Stimulated activated CD8-positive, alpha-beta memory T cell treated with anti-CD3 and anti-CD28 coated beads, Interleukin-4, amount 100 ng/mL, for 4 hours (primary cell): ENCODE measurements around the gene PDE6A.
"Not testable (repeated sequence)": the region's sequence is repeated elsewhere in the genome, so short reads cannot be mapped to it uniquely, and the experiment has no call there.

Source experiments
- DNase-seq, 2 donors: peaks; one replicate each; pipeline ENCODE4 v3.0.0-alpha.2; 2020; ENCODE audit warnings: low read depth in 2 of 2, low spot score in 1 of 2

The PDE6A gene

DNA sequence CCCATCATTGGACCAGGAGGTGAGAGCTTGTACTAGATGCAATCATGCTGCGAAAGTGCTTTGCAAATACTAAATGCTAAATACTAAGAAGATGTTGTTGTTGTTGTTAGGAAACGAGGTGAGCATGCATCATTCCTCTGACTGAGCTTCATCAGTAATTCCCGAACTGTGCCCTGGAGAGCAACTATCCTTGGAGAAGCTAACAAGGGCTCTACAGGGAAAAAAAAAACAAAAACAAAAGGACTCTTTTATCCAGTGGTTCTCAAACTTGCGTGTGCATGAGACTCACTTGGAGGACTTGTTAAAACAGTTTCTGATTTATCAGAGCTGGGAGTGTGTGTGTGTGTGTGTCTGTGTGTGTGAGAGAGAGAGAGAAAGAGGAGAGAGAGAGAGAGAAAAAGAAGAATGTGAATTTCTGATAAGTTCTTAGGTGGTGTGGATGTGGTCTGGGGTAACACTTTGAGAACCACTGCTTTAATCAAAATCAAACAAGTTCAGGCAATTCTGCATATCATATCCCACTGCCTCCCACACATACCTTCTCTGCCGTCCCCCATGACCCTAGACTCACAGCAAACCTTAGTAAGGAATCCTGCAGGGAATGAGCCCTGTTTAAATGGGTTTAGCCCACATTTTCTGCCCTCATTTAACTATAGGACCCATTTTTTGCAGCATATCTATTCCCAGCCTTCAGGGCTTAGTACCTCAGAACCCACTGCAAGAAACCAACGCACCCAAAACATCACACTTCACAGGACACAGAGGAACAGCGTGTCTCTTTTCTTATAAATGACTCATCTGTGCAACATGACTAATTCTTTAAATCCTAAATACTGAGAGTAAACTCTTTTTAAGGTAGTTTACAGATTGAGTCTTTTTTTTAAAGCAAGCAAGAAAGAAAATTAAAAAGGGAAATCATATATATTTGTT lies 48.9 kb downstream of the PDE6A start:
- no peak for DNase-seq

DNA sequence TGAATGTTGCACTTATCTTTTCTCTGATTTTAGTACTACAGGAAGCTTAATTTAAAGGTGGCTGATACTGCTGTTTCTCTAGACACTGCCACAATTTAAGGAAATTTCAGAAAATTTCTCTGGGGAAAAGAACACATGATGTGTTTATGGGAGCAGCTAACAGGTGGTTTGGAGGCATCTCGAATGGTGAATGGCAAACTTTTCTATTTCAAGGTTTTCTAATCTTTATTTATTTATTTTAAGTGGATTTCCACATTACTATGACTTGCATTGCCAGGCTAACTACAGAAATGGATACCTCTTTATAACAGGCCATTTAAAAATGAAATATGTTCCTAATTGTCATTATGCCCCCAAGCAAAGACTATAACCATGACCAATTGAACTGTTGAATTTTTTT lies 50.4 kb downstream of the PDE6A start:
- DNase-seq = no peak

DNA sequence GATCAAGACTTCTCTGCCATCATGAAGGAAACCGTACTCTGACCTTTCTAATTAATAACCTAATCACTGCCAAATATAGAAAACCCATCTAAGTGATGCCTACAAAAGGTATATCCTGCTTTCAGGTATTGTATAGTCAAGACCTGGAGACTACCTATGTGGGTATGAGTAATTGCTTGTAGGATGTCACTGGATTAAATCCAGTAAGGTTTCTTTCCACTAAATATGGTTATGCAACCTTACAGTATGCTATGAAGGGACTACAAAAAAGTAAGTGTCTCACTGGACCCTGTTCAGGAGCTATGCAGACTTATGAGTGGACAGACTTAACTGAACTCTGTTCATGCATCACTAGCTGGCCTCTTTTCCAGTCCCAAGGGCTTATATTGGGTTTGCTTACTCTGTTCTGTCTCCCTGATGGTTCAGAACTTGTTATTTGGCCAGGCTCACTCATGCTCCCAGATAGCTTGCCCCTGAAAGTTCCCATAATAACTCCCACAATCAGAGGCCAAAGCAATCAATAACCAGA lies 51.1 kb downstream of the PDE6A start:
- DNase-seq = no peak

DNA sequence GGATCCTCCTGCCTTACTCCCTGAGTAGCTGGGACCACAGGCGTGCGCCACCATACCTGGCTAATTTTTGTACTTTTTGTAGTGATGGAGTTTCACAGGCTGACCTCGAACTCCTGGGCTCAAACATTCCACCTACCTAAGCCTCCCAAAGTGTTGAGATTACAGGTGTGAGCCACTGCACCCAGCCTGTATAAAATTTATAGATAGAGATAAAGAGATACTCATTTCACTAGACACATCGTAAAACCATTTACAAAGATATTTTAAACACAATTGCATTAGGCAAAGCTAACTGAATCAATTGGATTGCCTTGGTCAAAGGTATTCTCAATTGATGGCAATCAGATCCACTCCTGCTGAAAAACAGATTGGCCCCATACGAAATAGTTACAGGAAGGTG lies 52.0 kb downstream of the PDE6A start:
- DNase-seq = no peak

DNA sequence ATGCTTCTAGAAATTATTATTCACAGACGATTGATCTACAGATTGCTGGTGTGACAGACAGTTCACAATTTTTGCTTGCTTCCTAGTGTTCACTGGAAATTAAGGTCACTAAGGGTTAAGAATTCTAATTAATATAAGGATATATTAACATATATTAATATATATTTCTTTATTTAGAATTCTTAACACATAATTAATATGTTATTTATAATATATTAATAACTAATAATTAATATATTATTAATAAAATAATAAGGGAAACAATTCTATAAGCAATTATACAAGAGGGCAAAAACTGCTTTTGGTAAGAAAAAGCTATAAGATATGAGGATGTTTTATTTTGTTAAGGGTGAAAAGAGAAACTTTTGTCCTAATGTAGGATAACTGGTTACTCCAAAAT lies 56.3 kb downstream of the PDE6A start:
- no peak for DNase-seq

DNA sequence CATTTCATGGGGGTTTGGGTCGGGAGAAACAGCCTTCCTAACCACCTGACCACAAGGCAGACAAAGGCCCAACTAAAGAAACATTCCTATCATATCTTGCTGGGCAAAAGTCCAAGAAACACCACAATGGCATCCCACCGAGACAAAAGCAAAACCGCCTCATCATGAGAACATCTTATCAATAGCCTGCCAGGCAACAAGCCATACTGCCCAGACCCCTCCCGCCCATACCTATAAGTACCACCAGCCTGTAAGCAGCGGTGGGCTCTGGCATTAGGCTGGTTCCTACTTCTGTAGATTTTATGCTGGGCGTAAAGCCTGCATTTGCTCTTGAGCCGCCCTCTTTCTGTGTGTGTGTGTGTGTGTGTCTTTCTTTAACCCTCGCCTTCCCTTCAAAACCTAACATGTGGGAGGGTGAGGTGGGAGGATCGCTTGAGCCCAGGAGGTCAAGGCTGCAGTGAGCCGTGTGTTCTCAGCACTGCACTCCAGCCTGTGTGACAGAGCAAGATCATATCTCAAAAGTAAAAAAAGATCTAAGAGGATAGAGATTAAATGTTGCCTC lies 56.9 kb downstream of the PDE6A start:
- no peak for DNase-seq

DNA sequence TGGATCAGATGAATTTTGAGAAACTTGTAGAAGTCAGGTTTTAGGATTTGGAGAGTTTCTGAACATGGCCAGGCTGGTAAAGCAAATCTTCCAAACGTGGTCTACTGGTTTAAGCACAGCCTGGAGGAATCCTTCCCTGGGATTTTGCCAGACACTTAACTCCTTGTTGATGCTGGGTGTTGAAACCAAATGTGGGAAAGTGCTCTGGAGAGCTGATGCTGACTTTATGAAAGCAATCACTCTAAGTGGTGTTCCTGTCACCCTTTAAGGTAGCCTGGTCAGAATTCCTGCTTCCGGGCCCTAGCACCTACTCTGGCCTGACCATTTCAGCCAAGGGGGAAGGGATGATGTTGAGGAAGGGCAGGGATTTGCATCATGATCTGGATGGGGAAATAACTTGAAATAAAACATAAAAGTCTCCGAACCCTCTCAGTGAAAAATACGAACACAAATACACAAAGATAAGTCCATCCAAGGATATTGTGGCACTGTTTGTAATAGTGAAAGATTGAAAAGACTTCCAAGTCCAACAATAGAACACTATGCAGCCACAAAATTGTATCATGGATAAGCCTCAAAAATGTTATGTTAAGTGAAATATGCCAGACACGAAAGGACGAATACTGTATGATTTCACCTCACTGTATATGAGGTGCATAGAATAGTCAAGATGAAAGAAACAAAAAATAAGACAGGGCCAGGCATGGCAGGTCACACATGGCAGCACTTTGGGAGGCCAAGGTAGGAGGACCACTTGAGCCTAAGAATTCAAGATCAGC lies 57.7 kb downstream of the PDE6A start:
- DNase-seq = no peak

DNA sequence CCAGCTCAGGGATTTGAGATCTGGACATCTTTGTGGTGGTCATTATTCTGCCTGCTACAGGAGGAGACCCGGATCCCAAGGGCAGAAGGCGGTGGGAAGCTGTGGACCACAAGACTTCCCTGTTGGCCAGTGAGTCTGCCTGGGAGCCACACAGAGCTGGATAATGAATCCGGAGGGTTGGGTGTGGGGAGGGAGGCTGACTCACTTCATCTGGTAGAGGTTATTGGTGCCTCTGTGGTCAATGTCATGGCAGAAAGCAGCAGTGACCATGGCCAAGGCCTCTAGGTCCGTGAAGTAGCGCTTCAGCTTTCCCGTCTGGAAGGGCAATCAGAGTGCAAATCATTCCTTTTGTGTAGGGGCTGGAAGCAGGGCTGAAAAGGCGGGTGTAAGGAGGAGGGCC lies 58.5 kb downstream of the PDE6A start:
- no peak for DNase-seq

DNA sequence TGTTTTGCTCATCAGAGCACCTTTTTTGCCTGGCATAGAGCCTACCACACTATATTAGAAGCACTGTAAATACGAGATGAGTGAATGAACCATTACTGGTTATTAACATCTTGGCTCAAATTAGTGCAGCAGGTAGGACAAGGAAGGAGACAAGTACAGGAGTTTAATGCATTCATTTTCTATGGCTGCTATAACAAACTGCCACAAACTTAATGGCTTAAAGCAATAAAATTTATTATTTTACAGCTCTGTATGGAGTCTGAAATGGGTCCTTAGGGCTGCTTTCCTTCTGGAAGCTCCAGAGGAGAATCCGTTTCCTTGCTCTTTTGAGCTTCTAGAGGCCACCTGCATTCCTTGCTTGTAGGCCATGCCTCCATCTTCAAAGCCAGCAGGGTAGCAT lies 59.1 kb downstream of the PDE6A start:
- no peak for DNase-seq

DNA sequence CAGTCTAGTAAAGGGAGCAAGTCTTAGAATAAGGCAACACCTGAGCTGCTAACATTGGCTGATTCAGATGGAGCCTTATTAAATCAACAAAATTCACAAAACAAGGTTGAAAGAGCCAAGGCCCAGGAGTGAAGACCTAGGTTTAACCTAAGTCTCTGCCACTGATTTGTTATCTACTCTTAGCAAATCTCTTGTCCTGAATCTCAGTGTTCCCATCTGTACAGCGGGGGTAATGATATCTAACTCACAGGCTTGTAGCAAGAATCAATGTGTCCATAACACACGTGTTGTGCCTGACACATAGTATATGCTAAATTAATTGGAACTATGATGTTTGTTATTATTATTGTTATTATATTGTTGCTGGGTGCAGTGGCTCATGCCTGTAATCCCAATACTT lies 61.0 kb downstream of the PDE6A start:
- DNase-seq = no peak

DNA sequence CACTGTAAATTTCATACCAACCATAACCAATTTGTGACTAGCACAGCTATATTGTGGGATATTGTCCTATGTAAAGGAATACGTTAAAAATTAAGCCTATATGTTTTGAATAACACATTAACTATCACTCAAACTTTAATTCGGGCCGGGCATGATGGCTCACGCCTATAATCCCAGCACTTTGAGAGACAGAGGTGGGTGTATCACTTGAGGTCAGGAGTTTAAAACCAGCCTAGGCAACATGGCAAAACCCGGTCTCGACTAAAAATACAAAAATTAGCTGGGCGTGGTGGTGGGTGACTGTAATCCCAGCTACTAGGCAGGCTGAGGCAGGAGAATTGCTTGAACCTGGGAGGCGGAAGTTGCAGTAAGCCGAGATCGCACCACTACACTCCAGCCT lies 62.0 kb downstream of the PDE6A start:
- not testable (repeated sequence) for DNase-seq

DNA sequence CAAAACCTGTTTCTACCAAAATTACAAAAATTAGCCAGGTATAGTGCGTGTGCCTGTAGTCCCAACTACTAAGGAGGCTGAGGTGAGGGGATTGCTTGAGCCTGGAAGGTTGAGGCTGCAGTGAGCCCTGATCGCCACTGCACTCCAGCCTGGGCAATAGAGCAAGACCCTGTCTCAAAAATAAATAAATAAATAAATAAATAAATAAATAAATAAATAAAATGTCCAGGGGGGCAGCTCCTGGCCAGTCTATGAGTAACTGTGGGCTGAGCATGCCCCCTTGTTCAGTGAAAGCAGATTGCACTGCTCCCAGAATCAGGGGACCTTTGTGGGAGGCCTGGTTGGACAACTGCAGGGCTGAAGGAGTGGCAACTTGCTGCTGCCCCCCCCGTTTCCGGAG lies 62.7 kb downstream of the PDE6A start:
- no peak for DNase-seq

DNA sequence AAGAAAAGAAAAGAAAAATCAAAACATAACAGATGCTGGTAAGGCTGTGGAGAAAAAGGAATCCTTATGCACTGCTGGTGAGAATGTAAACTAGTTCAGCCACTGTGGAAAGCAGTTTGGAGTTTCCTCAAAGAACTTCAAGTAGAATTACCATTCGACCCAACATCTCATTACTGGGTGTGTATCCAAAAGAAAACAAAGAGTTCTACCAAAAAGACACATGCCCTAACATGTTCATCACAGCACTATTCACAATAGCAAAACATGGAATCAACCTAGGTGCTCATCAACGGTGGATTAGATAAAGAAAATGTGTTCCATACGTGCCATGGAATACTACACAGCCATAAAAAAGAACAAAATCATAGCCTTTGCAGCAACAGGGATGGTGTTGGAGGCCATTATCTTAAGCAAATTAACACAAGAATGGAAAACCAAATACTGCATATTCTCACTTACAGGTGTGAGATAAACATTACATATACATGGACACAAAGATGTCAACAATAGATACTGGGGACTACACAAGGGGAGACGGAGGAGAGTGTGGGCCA lies 63.4 kb downstream of the PDE6A start:
- DNase-seq = no peak

DNA sequence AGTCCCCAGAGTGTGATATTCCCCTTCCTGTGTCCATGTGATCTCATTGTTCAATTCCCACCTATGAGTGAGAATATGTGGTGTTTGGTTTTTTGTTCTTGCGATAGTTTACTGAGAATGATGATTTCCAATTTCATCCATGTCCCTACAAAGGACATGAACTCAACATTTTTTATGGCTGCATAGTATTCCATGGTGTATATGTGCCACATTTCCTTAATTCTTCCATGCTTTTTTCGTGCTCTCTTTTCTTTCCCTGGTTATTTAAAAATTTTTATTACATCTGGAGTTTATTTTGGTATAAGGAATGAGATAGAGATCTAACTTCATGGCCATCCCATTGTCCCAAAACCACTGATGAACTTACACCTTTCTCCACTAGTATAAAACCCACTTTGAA lies 65.0 kb downstream of the PDE6A start:
- not testable (repeated sequence) for DNase-seq

DNA sequence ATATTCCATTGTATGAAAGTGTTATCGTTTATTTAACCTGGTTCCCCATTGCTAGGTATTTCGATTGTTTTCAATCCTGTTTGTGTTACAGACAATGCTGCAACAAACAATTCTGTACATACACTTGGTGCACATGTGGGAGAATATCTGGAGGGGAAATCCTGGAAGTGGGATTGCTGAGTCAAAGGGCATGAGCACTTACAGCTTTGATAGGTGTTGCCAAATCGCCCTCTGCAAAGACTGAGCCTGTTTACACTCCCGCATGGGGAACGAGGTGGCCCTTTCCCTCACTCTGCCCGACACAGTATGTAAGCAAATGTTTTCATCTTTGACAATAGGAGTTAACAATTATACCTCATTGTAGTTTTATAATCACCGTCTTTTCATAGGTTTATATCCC lies 66.2 kb downstream of the PDE6A start:
- no peak for DNase-seq

DNA sequence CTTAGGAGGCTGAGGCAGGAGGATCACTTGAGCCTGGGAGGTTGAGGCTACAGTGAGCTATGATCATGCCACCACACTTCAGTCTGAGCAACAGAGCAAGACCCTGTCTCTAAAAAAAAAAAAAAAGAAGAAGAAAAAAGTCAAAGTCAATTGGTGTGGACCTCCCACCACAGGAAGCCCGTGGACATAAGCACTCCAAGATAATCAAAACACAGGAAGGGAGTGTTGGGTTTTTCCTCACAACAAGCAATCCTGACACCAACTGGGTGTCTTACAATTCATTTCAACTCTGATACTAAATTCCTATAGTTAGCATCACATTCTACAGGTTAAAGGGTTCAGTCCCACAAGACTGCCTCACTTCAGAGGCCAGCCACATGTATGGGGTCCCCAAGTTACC lies 70.7 kb downstream of the PDE6A start:
- no peak for DNase-seq

DNA sequence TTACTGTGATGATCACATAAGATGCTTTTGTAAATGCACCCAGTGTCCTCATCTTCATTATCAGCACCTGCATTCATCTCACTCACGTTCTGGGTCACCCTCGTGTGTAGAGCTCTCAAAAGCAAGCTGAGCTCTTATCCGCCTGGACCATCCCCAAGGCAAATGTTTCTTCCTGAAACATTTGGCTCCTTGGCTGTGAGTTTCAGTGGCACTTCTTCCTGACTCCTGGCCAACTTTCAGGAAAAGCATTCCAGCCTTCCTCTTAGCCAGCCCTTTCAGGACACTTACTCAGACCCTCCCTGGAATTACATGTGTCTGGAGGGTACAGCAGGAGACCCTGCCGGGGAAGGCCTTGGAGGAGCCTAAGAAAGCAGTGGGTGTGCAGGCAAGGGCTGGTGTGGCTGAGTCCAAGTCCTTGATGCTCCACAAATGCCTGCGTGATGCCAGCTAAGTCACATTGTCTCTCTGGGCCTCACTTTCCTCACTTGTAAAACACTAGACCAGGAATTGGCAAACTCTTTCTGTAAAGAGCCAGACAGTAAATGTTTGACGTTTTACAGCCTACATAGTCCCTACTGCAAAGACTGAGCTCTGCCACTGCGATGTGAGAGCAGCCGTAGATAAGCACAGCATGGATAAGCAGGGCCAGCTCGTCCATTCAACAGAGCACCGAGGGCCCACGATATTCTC lies 72.1 kb downstream of the PDE6A start:
- DNase-seq = no peak

DNA sequence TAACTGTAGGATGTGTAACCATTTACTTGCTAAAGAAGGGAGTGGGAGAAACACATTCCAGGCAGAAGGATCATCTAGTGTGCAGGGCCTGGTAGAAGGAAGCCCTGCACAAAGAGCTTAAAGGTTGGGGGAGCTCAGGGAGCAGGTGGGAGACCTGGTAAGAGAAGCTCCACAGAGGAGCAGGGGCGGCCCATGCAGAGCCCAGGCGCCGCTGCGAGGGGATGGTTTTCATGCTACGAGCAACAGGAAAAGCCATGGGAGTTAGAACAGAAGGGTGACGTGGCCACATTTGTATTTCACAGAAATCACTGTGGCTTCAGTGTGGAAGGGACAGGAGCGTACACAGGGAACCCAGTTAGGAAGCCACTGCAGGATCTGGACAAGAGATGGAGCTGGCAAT lies 73.1 kb downstream of the PDE6A start:
- no peak for DNase-seq

DNA sequence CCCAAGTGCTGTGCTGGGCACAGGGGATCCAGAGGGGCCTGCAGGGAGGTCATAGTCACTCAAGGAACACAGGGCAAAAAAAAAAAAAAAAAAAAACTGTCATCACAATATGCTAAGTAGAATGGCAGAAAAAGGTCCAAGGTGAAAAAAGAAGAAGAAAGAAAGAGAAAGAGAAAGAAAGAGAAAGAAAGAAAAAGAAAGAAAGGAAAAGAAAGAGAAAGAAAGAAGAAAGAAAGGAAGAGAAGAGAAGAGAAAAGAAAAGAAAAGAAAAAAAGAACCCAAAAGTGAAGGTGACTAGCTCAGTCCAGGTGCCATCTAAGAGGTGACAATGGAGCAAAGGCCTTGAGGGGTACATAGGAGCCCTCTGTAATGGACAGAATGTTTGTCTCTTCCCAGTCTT lies 73.9 kb downstream of the PDE6A start:
- no peak for DNase-seq

DNA sequence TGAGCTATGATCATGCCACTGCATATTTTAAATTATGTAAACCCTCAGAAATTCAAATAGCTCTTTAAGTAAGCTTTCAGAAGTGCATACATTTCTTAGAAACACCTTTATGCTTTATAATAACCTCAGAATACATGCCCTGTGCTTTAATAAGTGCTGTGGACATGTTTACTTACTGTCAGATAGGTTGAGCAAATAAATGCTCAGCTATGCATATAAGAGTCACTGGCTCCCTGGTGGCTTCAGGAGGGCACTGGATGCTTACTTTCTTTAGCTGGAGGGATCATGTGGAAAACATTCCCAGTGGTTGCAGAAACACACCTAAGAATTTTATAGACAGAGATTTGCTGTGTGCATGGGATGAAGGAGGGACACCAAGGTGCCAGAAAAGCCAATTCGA lies 74.4 kb downstream of the PDE6A start:
- DNase-seq = no peak

DNA sequence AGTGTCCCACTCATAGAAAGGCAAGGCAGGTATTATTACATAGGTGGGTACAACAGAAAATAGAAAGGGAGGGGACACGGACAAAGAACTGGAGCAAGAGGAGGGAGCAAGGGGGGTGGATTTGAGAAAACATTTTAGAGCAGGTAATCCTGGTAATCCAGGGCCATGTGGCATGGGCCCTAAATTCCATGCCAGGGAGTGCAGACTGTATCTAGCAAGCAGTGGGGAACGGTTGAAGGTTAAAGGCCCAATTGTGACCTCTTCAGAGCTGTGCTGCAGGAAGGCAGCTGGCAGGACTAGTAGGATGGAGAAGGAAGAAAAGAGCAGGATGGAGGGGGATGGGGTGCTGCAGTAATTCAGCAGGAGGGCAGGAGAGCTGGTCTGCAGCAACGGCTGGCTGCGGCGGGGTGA lies 75.2 kb downstream of the PDE6A start:
- DNase-seq = no peak
